B cell (primary cell): ENCODE data around the gene KSR2.

Experiments
- CTCF ChIP-seq: fragments of 200-600 bp; IDR thresholded peaks from one replicate; pipeline ENCODE4 v1.8.0; 2022; ENCODE audit warnings: antibody characterized with exemption, mild to moderate bottlenecking
- EZH2 ChIP-seq: IDR thresholded peaks from 2 replicates; pipeline ENCODE4 v1.6.1; 2012; ENCODE audit warnings: borderline replicate concordance, low read depth, mild to moderate bottlenecking, moderate library complexity, low read length; ENCODE audit not compliant: insufficient read depth, poor library complexity, severe bottlenecking

- TF ChIP-seq CTCF (no peak), EZH2 (no peak)
These were observed 379.8 kb downstream of the KSR2 start for GRCh38 chr12:117589021-117589420.
